GM12878 (cell line): ENCODE data around the gene VASP.

Source experiments
- CHD2 ChIP-seq: IDR thresholded peaks from 2 replicates; pipeline ENCODE4 v1.6.1; 2011; ENCODE audit warnings: low read depth, low read length, improper control_type of control experiment, borderline replicate concordance
- EED ChIP-seq: sonication (generic); IDR thresholded peaks from 2 replicates; pipeline ENCODE4 v1.6.1; 2016; ENCODE audit warnings: antibody characterized with exemption, low read depth
- LARP7 ChIP-seq: fragments of 450-650 bp; IDR thresholded peaks from 2 replicates; pipeline ENCODE4 v1.6.1; 2017; ENCODE audit warnings: mild to moderate bottlenecking
- MYC ChIP-seq: IDR thresholded peaks from 2 replicates; pipeline ENCODE4 v1.6.1; 2011; ENCODE audit warnings: mild to moderate bottlenecking, low read length, moderate library complexity, inconsistent platforms; ENCODE audit not compliant: insufficient read depth, insufficient replicate concordance, insufficient read length, severe bottlenecking
- POLR2A ChIP-seq: IDR thresholded peaks from 2 replicates; pipeline ENCODE4 v1.6.1; 2011; ENCODE audit warnings: low read depth, mild to moderate bottlenecking, low read length
- SREBF2 ChIP-seq: IDR thresholded peaks from 2 replicates; pipeline ENCODE4 v1.6.1; 2012; ENCODE audit warnings: mild to moderate bottlenecking, low read length
- TF ChIP-seq, protein P1 (sequence below): fragments of 450-650 bp; formaldehyde crosslinking; IDR thresholded peaks from 2 replicates; pipeline ENCODE4 v1.5.0; 2022; ENCODE audit warnings: mild to moderate bottlenecking, missing genetic modification characterization
- TF ChIP-seq, protein P2 (sequence below), 3 experiments: IDR thresholded peaks in 2 of 3; conservative IDR thresholded peaks in 1 of 3; 2 replicates each; pipeline ENCODE4 v1.5.1; 2011; ENCODE audit warnings: low read depth in 3 of 3, low read length in 3 of 3, mild to moderate bottlenecking in 3 of 3, control low read depth in 2 of 3, moderate library complexity in 2 of 3, inconsistent platforms in 1 of 3, mixed read lengths in 1 of 3; ENCODE audit not compliant: control insufficient read depth in 2 of 3, insufficient read depth in 1 of 3; ENCODE audit errors: extremely low read depth in 1 of 3
- TF ChIP-seq, protein P3 (sequence below): IDR thresholded peaks from 2 replicates; pipeline ENCODE4 v1.6.1; 2011; ENCODE audit warnings: mild to moderate bottlenecking, low read depth, low read length, moderate library complexity; ENCODE audit not compliant: insufficient replicate concordance
- TF ChIP-seq, protein P4 (sequence below): fragments of 450-650 bp; formaldehyde crosslinking; IDR thresholded peaks from 2 replicates; pipeline ENCODE4 v1.4.0; 2022; ENCODE audit warnings: mild to moderate bottlenecking, moderate library complexity
- TF ChIP-seq, protein P5 (sequence below): IDR thresholded peaks from 2 replicates; pipeline ENCODE4 v1.6.1; 2011; ENCODE audit warnings: low read depth, mild to moderate bottlenecking, low read length, moderate library complexity, borderline replicate concordance; ENCODE audit errors: extremely low read depth

DNA sequence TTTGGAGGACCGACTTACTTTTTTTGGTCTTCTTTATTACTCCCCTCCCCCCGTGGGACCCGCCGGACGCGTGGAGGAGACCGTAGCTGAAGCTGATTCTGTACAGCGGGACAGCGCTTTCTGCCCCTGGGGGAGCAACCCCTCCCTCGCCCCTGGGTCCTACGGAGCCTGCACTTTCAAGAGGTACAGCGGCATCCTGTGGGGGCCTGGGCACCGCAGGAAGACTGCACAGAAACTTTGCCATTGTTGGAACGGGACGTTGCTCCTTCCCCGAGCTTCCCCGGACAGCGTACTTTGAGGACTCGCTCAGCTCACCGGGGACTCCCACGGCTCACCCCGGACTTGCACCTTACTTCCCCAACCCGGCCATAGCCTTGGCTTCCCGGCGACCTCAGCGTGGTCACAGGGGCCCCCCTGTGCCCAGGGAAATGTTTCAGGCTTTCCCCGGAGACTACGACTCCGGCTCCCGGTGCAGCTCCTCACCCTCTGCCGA is 39.1 kb upstream of the VASP start:
- no peak for TF ChIP-seq EED
- no peak for TF ChIP-seq CHD2
- TF ChIP-seq, protein P1, sequence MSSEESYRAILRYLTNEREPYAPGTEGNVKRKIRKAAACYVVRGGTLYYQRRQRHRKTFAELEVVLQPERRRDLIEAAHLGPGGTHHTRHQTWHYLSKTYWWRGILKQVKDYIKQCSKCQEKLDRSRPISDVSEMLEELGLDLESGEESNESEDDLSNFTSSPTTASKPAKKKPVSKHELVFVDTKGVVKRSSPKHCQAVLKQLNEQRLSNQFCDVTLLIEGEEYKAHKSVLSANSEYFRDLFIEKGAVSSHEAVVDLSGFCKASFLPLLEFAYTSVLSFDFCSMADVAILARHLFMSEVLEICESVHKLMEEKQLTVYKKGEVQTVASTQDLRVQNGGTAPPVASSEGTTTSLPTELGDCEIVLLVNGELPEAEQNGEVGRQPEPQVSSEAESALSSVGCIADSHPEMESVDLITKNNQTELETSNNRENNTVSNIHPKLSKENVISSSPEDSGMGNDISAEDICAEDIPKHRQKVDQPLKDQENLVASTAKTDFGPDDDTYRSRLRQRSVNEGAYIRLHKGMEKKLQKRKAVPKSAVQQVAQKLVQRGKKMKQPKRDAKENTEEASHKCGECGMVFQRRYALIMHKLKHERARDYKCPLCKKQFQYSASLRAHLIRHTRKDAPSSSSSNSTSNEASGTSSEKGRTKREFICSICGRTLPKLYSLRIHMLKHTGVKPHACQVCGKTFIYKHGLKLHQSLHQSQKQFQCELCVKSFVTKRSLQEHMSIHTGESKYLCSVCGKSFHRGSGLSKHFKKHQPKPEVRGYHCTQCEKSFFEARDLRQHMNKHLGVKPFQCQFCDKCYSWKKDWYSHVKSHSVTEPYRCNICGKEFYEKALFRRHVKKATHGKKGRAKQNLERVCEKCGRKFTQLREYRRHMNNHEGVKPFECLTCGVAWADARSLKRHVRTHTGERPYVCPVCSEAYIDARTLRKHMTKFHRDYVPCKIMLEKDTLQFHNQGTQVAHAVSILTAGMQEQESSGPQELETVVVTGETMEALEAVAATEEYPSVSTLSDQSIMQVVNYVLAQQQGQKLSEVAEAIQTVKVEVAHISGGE (CRISPR knock-in tag), result no peak
- no peak for TF ChIP-seq LARP7
- TF ChIP-seq POLR2A, result no peak
- TF ChIP-seq, protein P2, sequence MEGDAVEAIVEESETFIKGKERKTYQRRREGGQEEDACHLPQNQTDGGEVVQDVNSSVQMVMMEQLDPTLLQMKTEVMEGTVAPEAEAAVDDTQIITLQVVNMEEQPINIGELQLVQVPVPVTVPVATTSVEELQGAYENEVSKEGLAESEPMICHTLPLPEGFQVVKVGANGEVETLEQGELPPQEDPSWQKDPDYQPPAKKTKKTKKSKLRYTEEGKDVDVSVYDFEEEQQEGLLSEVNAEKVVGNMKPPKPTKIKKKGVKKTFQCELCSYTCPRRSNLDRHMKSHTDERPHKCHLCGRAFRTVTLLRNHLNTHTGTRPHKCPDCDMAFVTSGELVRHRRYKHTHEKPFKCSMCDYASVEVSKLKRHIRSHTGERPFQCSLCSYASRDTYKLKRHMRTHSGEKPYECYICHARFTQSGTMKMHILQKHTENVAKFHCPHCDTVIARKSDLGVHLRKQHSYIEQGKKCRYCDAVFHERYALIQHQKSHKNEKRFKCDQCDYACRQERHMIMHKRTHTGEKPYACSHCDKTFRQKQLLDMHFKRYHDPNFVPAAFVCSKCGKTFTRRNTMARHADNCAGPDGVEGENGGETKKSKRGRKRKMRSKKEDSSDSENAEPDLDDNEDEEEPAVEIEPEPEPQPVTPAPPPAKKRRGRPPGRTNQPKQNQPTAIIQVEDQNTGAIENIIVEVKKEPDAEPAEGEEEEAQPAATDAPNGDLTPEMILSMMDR (IDR thresholded peaks at IDR 0.05 in 2 of 3, conservative IDR thresholded peaks at IDR 0.05 in 1 of 3; ENCODE audit: control insufficient read depth in 2 of 3, extremely low read depth in 1 of 3, insufficient read depth in 1 of 3, low read depth in 3 of 3, low read length in 3 of 3), result no peak; a peak in 1 of 6 replicates
- TF ChIP-seq, protein P3, sequence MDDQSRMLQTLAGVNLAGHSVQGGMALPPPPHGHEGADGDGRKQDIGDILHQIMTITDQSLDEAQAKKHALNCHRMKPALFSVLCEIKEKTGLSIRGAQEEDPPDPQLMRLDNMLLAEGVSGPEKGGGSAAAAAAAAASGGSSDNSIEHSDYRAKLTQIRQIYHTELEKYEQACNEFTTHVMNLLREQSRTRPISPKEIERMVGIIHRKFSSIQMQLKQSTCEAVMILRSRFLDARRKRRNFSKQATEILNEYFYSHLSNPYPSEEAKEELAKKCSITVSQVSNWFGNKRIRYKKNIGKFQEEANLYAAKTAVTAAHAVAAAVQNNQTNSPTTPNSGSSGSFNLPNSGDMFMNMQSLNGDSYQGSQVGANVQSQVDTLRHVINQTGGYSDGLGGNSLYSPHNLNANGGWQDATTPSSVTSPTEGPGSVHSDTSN, result no peak
- TF ChIP-seq, protein P4, sequence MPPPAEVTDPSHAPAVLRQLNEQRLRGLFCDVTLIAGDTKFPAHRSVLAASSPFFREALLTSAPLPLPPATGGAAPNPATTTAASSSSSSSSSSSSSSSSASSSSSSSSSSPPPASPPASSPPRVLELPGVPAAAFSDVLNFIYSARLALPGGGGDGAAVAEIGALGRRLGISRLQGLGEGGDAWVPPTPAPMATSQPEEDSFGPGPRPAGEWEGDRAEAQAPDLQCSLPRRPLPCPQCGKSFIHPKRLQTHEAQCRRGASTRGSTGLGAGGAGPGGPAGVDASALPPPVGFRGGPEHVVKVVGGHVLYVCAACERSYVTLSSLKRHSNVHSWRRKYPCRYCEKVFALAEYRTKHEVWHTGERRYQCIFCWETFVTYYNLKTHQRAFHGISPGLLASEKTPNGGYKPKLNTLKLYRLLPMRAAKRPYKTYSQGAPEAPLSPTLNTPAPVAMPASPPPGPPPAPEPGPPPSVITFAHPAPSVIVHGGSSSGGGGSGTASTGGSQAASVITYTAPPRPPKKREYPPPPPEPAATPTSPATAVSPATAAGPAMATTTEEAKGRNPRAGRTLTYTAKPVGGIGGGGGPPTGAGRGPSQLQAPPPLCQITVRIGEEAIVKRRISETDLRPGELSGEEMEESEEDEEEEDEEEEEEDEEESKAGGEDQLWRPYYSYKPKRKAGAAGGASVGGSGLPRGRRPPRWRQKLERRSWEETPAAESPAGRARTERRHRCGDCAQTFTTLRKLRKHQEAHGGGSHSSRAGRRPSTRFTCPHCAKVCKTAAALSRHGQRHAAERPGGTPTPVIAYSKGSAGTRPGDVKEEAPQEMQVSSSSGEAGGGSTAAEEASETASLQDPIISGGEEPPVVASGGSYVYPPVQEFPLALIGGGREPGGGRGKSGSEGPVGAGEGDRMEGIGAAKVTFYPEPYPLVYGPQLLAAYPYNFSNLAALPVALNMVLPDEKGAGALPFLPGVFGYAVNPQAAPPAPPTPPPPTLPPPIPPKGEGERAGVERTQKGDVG, result no peak
- TF ChIP-seq MYC, result no peak
- TF ChIP-seq SREBF2, result no peak
- TF ChIP-seq, protein P5, sequence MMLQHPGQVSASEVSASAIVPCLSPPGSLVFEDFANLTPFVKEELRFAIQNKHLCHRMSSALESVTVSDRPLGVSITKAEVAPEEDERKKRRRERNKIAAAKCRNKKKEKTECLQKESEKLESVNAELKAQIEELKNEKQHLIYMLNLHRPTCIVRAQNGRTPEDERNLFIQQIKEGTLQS, result no peak
